AG04449 (cell line): ENCODE data around the gene HNRNPA3.

Source experiments
- CTCF ChIA-PET: fragments of 350-600 bp; formaldehyde crosslinking; extraction: SDS; loops from one replicate; lab custom pipeline; 2021; ENCODE audit warnings: antibody characterized with exemption; lab: Yijun Ruan, JAX
- POLR2A ChIA-PET: fragments of 400-600, 350-600 bp; formaldehyde crosslinking; extraction: SDS; loops from one replicate; lab custom pipeline; 2020; ENCODE audit warnings: antibody characterized with exemption, inconsistent platforms; lab: Yijun Ruan, JAX
- DNase-seq: peaks from one replicate; pipeline ENCODE4 v3.0.0-alpha.2; 2010; ENCODE audit warnings: low read depth, low spot score
- H3K4me3 ChIP-seq: 2 replicates; pipeline ENCODE4 v1.5.1; 2011; ENCODE audit warnings: low read depth, mild to moderate bottlenecking, control low read depth, low read length
- CTCF ChIP-seq: IDR thresholded peaks from one replicate; pipeline ENCODE4 v1.5.1; 2011; ENCODE audit warnings: mild to moderate bottlenecking, moderate library complexity, low read length, control low read depth, inconsistent platforms; ENCODE audit not compliant: insufficient read depth; ENCODE audit errors: missing control alignments

HNRNPA3 gene

GRCh38 chr2:177169810-177170514 is 42.6 kb upstream of the HNRNPA3 start:
- POLR2A ChIA-PET, result no interaction called here
- TF ChIP-seq CTCF, result no peak
- no peak for DNase-seq
- CTCF ChIA-PET, result interaction anchor here (1.8 kb wide), 2 partner anchors 164 to 246 kb away, joined by 5 to 8 read pairs; no protein-coding TSS in a partner anchor
- H3K4me3 ChIP-seq, result no peak overlapping the region

- POLR2A ChIA-PET, result no interaction called here
- H3K4me3 ChIP-seq, result no peak overlapping the region
- CTCF ChIA-PET, result interaction anchor here (1.1 kb wide), 1 partner anchor 16 kb away, joined by 3 read pairs; no protein-coding TSS in a partner anchor
- no peak for TF ChIP-seq CTCF
- no peak for DNase-seq
These were observed 41.2 kb upstream of the HNRNPA3 start for GRCh38 chr2:177171418-177171865.

GRCh38 chr2:177172034-177172880 is 40.3 kb upstream of the HNRNPA3 start:
- CTCF ChIA-PET, result interaction anchor here (0.9 to 1.1 kb wide), 5 partner anchors 9 to 161 kb away, joined by 3 to 5 read pairs (median 4); no protein-coding TSS in a partner anchor
- no peak for TF ChIP-seq CTCF
- DNase-seq, result no peak
- H3K4me3 ChIP-seq, result no peak overlapping the region
- POLR2A ChIA-PET, result interaction anchor here (1.3 kb wide), 1 partner anchor 93 kb away, joined by 4 read pairs; the partner anchor contains the start of gene NFE2L2

GRCh38 chr2:177174486-177174885 is 38.1 kb upstream of the HNRNPA3 start:
- DNase-seq, result no peak
- ChIA-PET CTCF (interaction anchor here (2.1 kb wide), 1 partner anchor 10 kb away, joined by 12 read pairs; no protein-coding TSS in a partner anchor), POLR2A (no interaction called here)
- no peak overlapping the region for H3K4me3 ChIP-seq
- TF ChIP-seq CTCF, result no peak

GRCh38 chr2:177175917-177176668 is 36.5 kb upstream of the HNRNPA3 start:
- DNase-seq, result no peak
- ChIA-PET CTCF (interaction anchor here (2.1 kb wide), 1 partner anchor 12 kb away, joined by 12 read pairs; no protein-coding TSS in a partner anchor), POLR2A (interaction anchor here (0.6 kb wide), 1 partner anchor 34 kb away, joined by 3 read pairs; no protein-coding TSS in a partner anchor)
- no peak for TF ChIP-seq CTCF
- H3K4me3 ChIP-seq, result no peak overlapping the region
